HG02642 (cell line): ENCODE data around the gene NAA25.
A peak's percentile ranks its signal among the peaks of the same experiment; 100 is the strongest.
"Not testable (repeated sequence)": the region's sequence is repeated elsewhere in the genome, so short reads cannot be mapped to it uniquely, and the experiment has no call there.

Experiments
- ATAC-seq: cut with Tn5 transposase; IDR thresholded peaks from one replicate; pipeline ENCODE4 v1.9.1; 2021; ENCODE audit warnings: mild to moderate bottlenecking; ENCODE audit not compliant: unreplicated experiment, poor library complexity

The NAA25 gene

GRCh38 chr12:112117685-112118084 is 9.1 kb upstream of the NAA25 start:
- no peak for ATAC-seq

GRCh38 chr12:112116232-112117060 is 7.9 kb upstream of the NAA25 start:
- ATAC-seq = no peak

- ATAC-seq = no peak
Measured at GRCh38 chr12:112115259-112116045, 6.9 kb upstream of the NAA25 start.

- ATAC-seq = no peak
Measured at GRCh38 chr12:112112409-112113133, 4.0 kb upstream of the NAA25 start.

- no peak for ATAC-seq
Measured at GRCh38 chr12:112111931-112112330, 3.3 kb upstream of the NAA25 start.

GRCh38 chr12:112110787-112111662 is 2.4 kb upstream of the NAA25 start:
- not testable (repeated sequence) for ATAC-seq

- peak; percentile 8 for ATAC-seq
Measured at GRCh38 chr12:112107306-112108201, 1.0 kb downstream of the NAA25 start.

- no peak for ATAC-seq
Measured at GRCh38 chr12:112105891-112106290, 2.7 kb downstream of the NAA25 start.

- ATAC-seq = no peak
Measured at GRCh38 chr12:112103758-112104503, 4.7 kb downstream of the NAA25 start.

GRCh38 chr12:112102746-112103145 is 5.8 kb downstream of the NAA25 start:
- ATAC-seq = not testable (repeated sequence)

GRCh38 chr12:112102127-112102526 is 6.5 kb downstream of the NAA25 start:
- no peak for ATAC-seq

GRCh38 chr12:112100500-112100899 is 8.1 kb downstream of the NAA25 start:
- ATAC-seq = not testable (repeated sequence)

GRCh38 chr12:112097641-112098040 is 10.9 kb downstream of the NAA25 start:
- ATAC-seq = no peak

- peak; percentile 22 for ATAC-seq
Measured at GRCh38 chr12:112096667-112097066, 11.9 kb downstream of the NAA25 start.

GRCh38 chr12:112096070-112096469 is 12.5 kb downstream of the NAA25 start:
- ATAC-seq = peak; percentile 69

GRCh38 chr12:112091563-112091962 is 17.0 kb downstream of the NAA25 start:
- no peak for ATAC-seq

GRCh38 chr12:112087851-112088250 is 20.7 kb downstream of the NAA25 start:
- no peak for ATAC-seq
